GM19452 (cell line): ENCODE results near the gene GPATCH1.
A peak's percentile ranks its signal among the peaks of the same experiment; 100 is the strongest.

Source experiments
- ATAC-seq: cut with Tn5 transposase; IDR thresholded peaks from one replicate; pipeline ENCODE4 v1.9.1; 2021; ENCODE audit not compliant: unreplicated experiment

Gene GPATCH1

DNA sequence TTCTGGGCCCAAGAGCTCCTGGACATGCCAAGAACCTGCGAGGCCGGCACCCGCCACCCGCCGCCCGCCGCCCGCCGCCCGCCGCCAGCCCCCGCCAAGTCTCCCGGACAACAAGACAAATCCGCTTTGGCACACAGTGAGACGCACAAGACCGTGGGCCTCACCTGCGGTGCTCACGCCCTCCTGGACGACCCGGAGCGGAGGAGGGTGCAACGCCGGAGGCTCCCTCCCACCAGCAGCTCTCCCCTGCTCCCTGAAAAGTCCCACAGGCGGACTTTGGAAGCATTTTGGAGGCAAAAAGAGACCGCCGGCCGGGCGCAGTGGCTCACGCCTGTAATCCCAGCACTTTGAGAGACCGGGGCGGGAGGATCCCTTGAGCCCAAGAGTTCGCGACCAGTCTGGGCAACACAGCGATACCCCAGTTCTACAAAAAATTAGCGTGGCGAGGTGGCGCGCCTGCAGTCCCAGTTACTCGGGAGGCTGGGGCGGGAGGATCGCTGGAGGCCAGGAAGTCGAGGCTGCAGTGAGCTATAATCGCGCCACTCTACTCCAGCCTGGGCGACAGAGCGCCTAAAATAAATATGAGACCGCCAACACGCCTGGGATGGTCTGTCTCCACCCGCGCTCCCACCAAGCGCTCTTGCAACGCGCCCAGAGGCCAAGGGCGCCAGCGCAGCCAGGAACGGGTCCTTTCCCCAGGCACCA lies 17.1 kb upstream of the GPATCH1 start:
- no peak for ATAC-seq

DNA sequence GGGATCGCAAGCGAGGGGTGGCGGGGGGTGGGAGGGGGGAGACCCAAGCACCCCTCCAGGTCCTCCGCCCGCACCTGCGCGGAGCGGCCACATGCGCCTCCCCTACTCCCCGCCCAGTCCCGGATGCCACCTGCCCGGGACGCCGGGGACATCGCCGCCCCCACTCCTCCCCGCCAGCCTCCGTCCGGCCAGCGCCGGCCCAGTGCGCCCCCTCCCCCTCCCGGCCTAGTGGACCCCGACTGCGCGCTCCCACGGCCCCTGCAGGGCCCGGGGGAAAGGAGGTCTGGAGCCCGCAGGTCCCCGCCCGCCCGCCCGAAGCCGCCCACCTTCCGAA lies 16.6 kb upstream of the GPATCH1 start:
- no peak for ATAC-seq

GRCh38 chr19:33064792-33065550 lies 16.0 kb upstream of the GPATCH1 start, which contains the start of gene RHPN2:
Gene RHPN2 (minus strand): TSS chr19:33064888. CDS start chr19:33064852, 36 bp downstream.
- peak; percentile 65 for ATAC-seq

GRCh38 chr19:33066543-33066942 lies 14.4 kb upstream of the GPATCH1 start:
- no peak for ATAC-seq

- no peak for ATAC-seq
Observed at GRCh38 chr19:33067121-33067520, 13.9 kb upstream of the GPATCH1 start.

DNA sequence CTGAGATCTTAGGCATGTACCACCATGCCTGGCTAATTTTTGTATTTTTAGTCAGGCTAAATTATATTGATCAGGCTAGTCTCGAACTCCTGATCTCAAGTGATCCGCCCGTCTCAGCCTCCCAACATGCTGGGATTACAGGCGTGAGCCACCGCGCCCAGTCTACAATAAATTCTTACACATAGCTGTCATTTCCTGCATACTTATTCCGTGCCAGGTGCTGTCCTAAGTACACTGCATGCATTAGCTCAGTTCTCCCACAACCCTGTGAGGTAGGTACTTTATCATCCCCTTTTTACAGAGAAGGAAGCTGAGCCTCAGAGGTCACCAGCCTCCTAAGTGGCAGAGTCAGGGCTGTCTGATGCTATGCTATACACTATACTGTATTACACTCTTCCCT lies 9.1 kb upstream of the GPATCH1 start:
- ATAC-seq = no peak

DNA sequence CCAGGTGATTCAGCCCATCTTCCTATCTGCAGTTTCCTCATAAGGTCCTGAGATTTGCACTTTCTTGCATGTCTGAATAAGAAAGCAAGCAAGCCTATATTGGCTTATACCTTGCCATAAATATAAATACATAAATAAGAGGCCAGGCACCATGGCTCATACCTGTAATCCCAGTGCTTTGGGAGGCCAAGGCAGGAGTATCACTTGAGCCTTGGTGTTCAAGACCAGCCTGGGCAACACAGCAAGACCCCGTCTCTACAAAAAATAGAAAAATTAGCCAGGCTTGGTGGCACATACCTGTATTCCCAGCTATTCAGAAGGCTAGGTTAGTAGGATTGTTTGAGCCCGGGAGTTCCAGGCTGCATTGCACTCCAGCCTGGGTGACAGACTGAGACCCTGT lies 5.5 kb upstream of the GPATCH1 start:
- no peak for ATAC-seq

- no peak for ATAC-seq
Observed at GRCh38 chr19:33085570-33086128, 4.7 kb downstream of the GPATCH1 start.

DNA sequence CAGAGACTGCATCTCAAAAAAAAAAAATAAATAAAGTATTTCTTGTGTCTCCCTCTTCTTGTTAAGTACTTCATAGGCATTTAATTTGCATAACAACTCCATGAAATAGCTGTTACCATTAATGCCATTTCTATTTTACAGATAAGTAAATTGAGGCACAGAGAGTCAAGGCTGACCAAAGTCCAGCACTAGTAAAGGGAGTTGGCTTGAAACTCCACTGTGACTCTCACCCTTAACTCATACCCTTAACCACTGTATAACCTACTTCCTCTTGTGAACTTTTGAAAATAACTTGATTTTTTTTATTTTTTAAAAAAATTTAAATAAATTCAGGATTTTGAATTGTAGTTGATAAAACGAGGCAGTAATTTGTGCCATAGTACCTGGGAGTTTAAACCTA lies 6.0 kb downstream of the GPATCH1 start:
- ATAC-seq = no peak

GRCh38 chr19:33089010-33089409 lies 8.0 kb downstream of the GPATCH1 start:
- ATAC-seq = no peak

DNA sequence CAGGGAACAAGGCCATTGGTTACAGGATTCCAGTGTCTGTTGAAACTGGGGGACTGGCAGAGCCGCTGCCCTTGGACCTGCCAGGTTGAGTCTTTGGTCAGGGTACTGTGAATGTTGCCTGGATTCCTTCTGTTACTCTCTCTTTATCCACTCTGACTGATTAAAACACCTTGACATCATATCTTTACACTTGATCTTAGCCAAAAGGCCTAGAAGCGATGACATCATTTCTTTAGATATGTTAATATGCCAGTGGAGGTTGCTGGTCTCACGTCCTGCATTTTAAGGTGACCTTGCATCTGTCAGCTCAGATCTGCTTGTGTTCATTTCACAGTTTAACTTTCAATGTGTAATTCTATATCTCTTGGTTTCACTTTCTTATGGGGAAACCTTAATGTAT lies 9.2 kb downstream of the GPATCH1 start:
- no peak for ATAC-seq

GRCh38 chr19:33093420-33094210 lies 12.6 kb downstream of the GPATCH1 start:
- ATAC-seq = no peak

DNA sequence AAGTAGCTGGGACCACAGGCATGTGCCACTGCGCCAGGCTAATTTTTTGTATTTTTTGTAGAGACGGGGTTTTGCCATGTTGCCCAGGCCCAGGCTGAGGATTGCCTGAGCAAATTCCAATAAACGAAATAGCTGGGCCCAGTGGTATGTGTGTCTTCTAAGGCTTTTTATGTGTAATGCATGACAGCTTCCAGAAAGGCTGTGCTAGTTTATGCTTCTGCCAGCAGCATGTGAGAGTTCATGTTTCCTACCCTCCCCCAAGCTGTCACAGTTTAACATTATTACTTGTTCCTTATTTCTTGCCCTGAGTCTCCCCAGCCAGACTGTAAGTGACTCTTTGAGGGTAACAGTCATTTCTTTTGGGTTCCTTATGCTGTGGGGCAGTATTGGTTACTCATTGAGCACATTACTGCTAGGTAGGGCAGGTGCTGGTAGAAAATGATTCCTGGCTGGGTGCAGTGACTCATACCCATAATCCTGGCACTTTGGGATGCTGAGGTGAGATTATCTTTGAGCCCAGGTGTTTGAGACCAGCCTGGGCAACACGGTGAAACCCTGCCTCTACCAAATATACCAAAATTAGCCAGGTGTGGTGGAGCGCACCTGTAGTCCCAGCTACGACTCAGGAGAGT lies 13.6 kb downstream of the GPATCH1 start:
- ATAC-seq = no peak

GRCh38 chr19:33096005-33096404 lies 15.0 kb downstream of the GPATCH1 start:
- ATAC-seq = no peak

- no peak for ATAC-seq
Observed at GRCh38 chr19:33098055-33098534, 17.1 kb downstream of the GPATCH1 start.

GRCh38 chr19:33100894-33101644 lies 20.1 kb downstream of the GPATCH1 start:
- no peak for ATAC-seq

DNA sequence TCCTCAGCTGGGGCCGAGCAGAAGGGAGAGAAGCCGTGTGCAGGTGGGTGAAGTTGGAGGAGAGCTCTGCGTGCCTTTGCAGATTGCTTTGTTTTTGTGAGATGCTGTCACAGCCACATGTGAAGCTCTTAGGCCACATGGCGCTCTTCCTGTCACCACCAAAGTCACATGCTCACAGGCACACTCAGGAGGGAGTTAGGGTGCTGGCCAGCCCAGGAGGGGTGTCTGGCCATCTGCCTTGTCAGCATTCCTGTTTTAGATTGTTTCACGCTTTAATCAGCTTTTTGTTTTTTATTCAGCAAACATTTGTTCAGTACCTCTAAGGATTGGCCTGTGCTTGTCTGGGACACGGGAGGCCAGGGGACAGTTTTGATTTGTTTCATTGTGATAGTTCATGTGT lies 21.9 kb downstream of the GPATCH1 start:
- no peak for ATAC-seq

GRCh38 chr19:33108161-33108560 lies 27.2 kb downstream of the GPATCH1 start:
- no peak for ATAC-seq

DNA sequence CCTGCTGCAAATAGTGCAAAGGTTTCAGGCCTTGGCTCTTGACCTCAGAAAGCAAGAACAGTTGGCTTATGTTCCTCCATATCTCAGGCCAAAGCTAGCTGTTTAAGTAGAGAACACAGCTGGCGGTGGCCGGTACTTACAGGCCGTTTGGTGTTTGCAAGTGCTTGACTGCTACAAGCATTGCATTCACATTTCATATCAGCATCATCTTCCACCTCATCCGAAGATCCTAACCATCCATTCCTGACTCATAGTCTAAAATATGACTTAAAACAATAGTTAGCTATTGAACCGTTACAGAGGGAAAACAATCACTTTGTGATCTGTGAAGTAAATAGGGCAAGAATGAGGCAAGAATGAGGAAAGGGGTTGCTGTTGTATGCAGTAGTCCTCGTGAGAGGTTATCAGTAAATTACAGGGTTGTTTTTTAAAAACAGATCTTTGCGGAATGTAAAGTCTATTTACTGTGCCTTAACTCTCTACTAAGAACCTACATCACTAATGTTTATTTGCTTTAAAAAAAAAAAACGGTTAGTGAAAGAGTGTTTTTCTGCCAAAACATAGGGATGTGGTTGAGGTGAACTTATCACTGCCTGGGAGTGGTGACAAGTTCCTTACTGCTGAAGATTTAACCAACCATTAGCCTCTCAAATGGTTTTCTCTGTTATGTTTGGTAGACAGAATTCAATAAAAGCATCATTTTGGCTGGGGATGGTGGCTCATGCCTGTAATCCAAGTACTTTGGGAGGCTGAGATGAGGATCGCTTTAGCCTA lies 29.3 kb downstream of the GPATCH1 start:
- no peak for ATAC-seq
